Activated T-cell treated with anti-CD3 and anti-CD28 coated beads for 1 hour (primary cell): ENCODE results near the gene TBC1D22B.
"Not testable (repeated sequence)": the region's sequence is repeated elsewhere in the genome, so short reads cannot be mapped to it uniquely, and the experiment has no call there.

Source experiments
- DNase-seq: peaks from one replicate; pipeline ENCODE4 v3.0.0-alpha.2; 2020; ENCODE audit warnings: low read depth

Gene TBC1D22B

DNA sequence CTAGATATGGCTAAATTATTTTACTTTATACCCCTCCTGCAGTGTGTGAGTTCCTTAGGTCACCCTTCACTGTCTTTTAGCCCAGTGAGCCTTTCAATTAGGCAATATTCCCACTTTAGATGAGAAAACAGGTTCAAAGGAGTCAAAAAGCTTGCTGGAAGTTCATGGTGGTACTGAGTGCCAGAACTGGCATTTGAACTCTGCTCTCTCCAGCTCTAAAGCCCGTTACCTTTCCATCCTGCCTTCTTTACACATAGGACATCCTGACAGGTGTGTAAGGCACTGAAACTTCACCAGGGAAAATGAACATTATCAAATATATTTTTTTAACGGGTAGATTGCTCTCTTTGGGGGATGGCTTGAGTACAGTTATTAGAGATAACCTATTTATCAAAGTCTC lies 11.5 kb downstream of the TBC1D22B start:
- no peak for DNase-seq

DNA sequence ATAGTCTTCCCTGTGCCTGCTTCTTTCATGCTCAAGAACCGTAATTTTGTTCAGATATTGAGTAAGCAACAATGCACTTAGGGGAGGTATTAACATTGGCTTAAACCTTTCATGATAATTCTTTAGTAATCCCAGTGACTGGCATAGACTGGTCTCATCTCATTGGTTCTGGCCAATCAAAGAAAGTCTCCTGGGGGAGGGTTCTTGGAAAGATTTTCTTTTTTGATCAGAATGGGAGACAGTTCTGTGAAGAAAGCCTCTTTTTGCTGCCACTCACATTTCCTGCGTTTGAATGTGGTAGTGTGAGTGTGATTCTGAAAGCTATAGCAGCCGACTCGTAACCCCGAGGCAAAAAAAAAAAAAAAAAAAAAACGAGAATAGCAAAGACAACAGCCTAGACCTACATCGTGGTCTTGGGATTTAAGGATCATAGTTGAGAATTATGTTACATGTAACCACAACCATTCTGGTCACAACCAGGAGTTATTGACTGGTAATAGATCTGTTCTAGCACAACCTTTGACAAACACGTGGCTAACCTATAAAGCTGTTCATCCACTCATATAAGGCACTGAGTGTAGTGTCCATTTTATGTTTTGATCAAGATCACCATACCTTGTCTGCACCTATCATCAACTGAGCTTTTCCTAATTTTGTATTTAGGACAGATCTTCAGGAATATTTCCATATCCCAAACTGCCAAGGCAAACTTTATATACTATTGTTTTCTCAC lies 15.4 kb downstream of the TBC1D22B start:
- no peak for DNase-seq

DNA sequence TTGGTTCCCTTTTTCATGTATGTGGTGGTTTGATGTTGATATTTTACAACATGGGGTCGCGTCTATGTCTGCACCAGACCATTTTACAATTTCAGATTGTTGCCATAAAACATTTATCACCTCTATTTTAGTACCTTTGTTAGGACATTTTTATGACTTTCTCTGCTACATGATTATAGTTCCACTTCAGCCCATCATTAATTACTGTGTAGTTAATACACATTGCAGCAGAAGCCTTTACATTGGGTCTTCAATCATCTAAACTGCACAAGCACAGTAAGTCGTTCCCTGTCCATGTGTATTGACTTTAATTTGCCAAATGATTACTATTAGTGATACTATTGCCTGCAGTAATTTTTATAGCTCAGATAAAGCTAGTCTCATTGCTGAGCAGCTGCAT lies 16.1 kb downstream of the TBC1D22B start:
- DNase-seq = no peak

DNA sequence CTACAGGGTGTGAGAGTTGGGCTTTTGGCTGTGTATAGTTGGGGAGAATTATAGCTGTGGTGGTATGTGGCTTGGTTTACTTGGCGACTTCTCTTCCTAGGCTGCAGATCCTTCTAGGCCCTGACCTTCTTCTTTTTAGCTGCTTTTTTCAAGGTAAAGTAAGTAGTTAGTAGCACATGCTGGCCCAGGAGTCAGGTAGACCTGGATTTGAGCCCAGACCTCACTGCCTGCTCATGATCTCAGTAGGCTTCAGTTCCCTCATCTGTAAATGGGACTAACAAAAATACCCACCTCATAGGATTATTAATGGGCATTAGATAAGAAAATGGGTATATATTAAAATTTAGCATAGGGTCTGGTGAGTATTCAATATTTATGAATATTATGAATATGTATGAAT lies 17.8 kb downstream of the TBC1D22B start:
- DNase-seq = no peak

DNA sequence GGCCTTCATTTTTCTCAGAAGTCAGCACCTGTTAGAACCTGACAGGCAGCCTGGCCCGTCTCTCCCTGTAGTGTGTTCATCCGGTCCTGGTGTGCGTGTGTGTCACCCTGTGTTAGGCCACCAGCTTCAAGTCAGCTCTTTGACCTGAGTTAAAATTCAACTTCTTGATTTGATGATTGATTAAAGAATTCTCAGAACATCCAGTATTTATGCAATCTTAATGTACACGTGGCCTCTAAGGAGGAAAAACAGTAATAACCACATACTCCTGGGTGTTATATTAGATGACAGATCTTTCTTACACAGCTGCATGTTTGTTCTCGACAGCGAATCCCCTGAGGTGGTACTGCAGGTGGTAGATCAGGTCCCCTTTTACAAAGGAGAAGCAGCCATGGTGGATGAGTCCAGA lies 19.4 kb downstream of the TBC1D22B start:
- no peak for DNase-seq

DNA sequence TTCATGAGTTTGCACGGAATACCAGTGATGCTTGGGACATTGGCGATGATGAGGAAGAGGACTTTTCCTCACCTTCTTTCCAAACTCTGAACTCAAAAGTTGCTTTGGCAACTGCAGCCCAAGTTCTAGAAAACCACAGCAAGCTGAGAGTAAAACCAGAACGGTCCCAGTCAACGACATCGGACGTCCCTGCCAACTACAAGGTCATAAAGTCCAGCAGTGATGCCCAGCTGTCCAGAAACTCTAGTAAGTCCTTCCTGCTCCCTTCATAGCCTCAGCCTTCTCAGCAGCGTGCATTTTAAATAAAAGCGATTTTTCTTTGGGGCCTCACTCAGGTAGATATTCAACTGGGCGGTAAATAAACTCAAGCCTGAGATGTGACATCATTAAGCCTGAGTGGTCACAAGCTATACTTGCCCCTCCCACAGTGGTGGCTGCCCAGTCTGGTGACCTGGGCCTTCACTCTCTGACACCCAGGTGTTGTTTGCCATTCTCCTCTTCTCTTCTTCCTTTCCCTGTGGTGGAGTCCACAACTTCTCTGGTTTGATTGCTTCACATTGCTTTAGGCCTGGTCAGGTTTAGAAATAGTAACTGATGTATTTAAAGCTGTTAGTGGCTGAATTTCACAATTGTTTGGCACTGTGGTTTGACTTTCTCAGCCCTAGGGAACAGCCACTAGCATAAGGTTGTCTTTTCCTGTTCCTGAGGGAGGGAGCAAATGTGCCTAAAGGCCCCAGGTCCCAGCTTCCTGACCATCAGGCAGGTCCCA lies 22.0 kb downstream of the TBC1D22B start:
- no peak for DNase-seq

DNA sequence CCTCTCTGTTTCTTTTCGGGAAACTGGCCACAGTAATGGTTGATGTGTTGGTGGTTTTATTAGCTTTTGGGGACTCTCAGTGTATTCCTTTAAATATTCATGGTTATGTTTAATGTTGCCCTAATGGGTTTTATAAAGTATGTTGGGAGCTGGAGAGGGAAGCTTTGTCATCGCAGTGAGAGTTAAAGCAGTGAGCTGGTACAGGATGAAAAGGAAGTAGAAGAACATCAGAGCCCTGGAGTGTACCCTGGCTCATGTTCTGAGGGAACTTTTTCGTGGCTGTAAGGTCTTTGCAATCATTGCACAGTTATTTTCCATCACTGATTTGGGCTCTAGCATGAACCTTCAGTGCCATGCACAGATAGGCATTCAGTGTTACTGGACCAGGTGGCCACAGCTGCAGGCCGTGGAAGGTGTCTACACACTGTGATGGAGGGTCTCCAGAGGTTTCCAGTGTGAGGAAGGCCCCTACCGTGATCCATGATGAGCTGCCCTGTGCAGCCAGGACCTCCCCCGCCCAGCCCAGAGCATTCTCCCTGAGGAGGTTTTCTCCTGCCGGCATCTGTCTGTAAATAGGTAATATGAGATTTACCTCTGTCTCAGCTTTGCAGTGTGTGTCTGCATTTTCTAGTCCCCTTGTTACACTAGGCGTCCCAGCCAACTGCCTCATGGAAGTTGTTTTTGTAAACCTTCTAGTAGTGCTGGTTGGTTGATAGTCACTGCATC lies 22.8 kb downstream of the TBC1D22B start:
- DNase-seq = no peak

DNA sequence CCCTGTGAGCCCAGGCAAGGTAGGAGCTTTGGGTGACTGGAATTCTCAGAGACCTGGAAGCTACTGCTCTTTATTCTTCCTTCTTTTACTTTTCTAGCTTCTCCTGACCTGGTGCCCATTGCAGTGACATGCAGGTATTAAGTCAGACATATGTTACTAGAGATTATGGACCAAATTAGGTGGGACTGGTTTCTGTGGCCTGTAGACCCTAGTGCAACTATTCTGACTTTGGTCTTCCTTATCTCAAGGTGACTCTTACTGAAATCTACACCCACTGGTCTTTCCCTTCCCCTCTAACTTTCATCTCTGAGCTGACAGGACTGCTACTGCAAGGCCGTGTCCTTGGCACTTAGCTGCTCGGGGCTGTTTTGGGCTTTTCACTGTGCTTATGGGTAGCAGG lies 24.8 kb downstream of the TBC1D22B start:
- no peak for DNase-seq

DNA sequence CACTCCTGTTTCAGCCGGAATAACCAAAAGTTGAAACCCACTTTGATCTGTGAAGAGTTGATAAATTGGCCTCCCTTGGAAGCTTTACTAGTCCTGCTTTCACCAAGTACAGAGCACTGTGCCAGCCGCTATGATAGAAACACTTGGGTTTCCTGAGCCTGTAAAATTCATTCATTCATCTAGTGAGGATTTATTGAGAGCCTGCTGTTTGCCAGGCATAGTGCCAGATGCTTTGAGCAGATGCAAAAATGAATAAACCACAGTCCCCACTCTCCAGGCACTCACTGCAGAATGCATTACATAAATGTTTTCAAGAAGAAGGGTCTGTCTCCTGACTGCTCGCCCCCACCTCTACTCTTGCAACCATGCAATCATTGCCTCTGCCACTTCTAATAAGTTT lies 25.7 kb downstream of the TBC1D22B start:
- no peak for DNase-seq

DNA sequence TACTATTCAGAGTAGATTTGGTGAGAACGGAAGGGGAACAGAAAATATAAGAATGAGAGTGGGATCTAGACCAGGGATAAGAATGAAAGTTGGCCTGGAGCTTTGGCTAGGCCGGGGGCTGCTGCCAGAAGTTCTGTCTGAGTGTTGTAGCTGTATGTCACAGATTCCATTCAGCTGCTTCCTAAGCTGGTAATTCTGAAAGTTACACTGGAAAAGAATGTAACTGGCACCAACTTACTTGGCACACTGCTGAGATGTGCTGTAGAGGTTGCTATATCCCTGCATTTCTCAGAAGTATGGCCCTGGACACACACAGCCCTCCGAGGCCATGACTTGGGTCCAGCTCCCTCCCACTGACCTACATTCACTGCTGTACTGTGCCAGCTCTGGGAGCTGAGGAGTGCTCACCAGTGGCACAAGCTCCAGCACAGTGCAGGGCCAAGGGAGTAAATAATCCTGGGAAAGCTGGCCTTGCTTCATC lies 26.1 kb downstream of the TBC1D22B start:
- no peak for DNase-seq

DNA sequence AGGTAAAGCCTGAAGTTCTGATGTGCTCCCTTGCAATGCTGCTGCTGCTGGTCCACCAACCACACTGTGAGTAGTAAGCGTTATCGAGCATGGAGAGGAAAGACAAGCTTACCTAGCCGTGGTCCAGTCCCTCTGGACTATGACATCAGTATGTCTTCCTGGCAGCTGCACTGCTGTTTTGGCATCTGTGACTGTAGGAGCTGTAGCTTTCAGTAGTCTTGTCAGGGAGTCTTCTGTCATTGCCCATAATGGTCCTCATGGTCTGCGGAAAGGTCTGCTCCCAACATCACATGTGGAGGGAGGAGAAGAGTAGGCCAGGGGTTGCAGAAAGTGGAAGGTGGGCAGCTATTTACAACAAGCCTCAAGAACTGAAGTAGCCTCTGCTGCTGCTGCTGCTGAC lies 27.2 kb downstream of the TBC1D22B start:
- no peak for DNase-seq

DNA sequence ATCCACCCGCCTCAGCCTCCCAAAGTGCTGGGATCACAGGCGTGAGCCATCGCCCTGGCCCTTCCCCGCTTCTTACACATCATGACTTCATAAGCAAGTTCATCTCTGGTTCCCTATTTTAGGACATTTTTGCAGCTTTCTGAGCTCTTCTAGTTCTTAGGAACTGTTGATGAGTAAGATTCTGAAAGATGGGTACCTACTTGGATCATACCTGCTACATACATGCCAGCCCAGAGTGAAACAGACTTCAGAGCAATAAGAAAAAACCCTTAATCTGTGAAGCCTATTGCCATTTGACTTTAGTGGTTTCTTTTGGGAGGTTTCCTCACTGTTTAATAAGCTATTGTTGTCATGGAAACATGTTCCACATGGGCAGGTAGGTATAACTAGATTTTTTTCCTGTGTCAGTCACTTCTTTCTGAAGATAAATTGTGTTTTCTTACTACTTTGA lies 28.3 kb downstream of the TBC1D22B start:
- DNase-seq = no peak

DNA sequence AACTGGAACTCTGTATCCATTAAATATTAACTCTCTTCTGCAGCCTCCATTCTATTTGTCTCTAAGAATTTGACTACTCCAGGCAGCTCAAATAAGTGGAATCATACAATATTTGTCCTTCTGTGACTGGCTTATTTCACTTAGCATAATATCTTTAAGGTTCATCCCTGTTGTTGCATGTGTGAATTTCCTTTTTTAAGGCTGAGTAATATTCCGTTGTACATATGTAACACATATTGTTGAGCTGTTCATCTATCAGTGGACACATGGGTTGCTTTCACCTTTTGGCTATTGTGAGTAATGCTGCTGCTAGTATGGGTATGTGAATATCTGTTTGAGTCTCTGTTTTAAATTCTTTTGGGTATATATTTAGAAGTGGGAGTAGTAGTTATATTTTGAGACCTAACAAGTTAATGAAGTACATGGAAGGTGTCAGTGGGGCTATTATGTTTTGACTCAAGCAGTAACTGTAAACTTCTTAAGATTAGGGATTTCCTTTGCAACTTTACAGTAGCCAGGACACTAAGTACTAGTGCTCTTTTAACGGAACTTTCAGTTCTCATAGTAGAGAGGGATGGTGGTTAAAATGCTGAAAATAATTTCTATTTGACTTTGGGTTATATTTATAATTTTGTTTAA lies 30.1 kb downstream of the TBC1D22B start:
- DNase-seq = no peak

DNA sequence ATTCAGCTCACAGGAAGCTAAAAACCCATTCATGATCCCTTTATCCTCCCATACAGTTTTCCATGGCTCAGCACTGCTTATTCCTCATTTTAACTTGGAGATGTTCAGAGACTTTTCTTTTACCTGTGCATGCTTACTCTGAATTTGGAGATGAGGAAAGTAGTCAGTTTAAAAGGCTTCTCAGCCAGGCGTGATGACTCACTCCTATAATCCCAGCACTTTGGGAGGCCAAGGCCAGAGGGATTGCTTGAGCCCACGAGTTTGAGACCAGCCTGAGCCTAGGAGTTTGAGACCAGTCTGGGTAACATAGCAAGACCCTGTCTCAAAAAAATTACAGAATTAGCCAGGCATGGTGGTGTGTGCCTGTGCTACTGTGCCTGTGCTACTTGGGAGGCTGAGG lies 30.7 kb downstream of the TBC1D22B start:
- no peak for DNase-seq

DNA sequence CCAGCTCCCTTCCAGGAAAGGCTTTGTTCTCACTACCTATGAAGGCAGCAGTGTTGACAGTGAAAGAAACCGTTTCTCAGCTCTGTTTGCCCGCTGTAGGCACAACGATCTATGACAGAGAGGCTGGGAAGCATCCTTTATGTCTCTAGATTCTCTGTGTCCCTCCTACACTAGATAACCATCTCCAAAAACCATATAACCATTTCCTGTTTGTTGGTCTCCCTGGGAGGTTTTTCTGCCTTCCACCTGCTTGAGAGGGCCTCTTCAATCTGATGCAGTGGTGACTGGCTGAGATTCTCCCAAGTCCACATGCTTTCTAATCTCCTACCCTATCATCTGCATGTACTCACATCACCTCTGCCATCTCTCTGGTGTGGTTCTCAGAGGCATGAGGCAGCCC lies 32.4 kb downstream of the TBC1D22B start:
- DNase-seq = no peak

DNA sequence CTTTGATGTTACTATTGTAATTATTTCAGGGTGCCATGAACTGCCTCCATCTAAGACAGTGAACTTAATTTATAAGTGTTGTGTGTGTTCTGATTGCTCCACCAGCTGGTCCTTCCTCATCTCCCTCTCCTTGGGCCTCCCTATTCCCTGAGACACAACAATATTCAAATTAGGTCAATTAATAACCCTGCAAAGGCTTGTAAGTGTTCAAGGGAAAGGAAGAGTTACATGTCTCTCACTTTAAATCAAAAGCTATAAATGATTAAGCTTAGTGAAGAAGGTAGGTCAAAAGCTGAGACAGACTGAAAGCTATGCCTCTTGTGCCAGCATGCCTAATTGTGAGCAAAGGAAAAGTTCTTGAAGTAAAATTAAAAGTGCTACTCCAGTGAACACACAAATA lies 35.9 kb downstream of the TBC1D22B start:
- DNase-seq = no peak

DNA sequence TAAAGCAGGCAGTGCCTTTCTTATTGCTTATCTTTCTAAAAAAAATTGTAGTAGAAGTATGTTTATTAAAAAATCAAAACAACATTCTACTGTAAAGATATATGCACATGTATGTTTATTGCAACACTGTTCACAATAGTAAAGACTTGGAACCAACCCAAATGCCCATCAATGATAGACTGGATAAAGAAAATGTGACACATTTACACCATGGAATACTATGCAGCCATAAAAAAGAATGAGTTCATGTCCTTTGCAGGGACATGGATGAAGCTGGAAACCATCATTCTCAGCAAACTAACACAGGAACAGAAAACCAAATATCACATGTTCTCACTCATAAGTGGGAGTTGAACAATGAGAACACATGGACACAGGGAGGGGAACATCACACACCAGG lies 40.1 kb downstream of the TBC1D22B start:
- DNase-seq = not testable (repeated sequence)

DNA sequence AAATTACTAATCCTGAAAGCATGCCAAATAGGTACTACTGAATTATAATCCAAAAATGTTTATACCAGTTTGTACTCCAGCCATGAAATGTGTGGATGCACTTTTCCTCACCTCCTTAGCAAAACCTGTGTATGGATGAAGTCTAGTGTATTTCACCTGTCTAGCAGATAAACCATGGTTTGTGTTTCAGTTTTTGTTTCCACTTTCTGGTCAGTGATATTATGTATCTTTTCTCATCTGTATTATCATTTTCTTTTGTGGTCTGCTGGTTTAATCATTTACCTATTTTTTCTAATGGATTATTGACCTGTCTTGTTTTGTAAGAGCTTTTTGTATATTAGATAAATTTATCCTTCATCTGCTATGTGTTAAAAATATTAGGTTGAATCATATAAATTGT lies 41.4 kb downstream of the TBC1D22B start:
- DNase-seq = no peak

DNA sequence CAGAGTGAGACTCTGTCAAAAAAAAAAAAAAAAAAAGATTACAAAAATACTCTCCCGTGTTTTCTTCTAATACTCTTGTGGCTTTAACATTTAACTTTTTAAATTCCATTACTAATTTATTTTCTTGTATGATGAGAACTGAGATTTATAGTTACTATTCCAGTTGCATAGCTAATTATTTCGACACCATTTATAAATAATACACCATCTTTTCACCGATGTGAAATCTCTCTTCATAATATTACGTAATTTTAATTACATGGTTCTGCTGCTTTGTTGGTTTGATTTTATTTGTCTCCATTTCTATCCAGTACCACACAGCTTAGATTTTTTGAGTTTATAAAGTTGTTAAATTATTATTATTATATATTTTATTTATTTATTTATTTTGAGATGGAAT lies 42.4 kb downstream of the TBC1D22B start:
- DNase-seq = no peak

DNA sequence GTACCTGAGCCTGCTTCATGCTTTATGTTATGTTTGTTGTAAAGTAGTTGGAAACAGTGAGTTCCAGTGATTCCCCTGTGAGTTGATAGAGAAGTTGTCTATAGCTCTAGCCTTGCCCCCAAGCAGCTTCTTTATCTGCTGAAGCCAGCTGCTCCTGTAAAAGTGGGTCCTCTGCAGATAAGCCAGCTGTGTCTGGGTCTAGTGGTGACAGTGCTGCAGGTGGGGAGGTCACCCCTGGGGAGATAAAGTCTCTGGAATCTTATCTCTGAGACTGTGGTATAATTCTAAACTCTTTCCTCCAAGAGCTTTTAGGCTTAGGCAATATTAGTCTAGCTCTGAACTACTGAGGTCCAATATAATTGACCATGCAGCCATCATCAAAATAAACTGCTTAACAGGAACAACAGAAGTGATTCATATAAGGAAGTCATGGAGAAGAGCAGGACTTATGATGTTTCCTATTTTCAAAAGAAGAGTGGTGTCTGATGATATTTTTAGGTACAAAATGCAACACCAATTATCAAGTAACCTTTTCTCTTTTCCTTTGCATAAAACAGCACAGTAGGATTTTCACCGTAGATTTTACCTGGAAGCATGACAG lies 44.6 kb downstream of the TBC1D22B start:
- DNase-seq = no peak

DNA sequence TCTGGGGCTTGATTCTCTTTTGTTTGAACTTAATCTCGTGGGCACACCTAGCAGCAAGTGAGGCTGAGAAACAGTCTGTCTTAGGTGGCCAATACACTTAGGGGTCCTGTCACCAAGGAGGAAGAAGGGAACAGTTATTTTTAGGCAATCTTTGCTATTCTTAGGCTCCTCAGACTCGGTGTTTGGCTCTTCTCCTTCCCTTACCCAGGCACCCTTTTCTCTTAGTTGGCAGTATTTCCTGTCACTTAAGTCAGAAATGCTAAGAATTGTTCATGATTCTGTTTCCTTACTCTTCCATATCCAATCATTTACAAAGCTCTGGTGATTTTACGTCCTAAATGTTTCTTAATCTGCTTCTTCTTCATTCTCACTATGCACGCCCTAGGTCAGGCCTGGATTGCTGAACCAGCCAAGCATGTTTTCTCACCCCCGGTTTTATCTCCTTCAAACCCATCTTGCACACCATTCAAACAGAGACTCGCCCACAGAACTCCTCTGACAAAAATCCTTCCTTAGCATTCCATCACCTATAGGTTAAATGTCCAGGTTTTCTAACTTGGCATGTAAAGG lies 45.6 kb downstream of the TBC1D22B start:
- DNase-seq = no peak
